ENCODE measurements around the gene CCL8. TPM values are rescaled to one million over a fixed set of nuclear protein-coding genes. Genes with fewer than 3 reads are reported as not detected.

CCL8 gene
- total RNA-seq, 2 donors from 2014 or later = not detected

DNA sequence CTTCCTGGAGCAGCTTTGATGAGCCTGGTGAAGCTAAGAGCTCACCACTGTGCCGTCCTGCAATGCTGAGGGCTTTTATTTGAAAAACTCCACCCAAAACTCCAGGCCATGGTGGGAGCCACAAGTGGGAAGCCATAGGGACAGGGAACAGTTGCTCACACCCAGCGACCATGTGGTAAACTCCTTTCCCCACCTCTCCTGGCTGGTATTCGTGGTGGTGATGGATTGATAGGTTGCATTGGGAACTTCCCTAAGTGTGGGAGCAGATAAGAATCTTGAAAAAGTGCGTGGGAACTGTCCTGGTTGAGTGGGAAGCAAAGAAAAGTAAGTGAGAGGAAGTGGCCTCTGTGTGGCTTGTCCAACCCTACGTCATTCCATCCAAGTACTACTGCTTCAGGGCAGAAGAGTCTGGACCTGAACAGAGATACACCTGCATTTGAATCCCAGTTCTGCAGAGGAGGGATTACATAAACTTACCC lies 44.0 kb downstream of the CCL8 start, which contains the start of gene CCL1:
Gene CCL1, minus strand, starts transcription at position 51 of the 479 bp plus-strand sequence. CDS start 72 bp downstream, outside the sequence.
- ATAC-seq (no peak), DNase-seq (no peak)
- Mint-ChIP-seq H3K4me3 (no peak within 1 kb of the TSS), H3K27ac (no peak within 1 kb of the TSS), H3K36me3 (ENCODE audit: low read depth) (peaks cover 2% of the 10 kb centered on the region), H3K27me3 (peaks cover 71% of the 10 kb centered on the region), H3K4me1 (peaks cover 13% of the 10 kb centered on the region)
- H3K9me3 ChIP-seq (ENCODE audit: control insufficient read depth, low read length, poor library complexity, severe bottlenecking) = no peaks in the 10 kb centered on the region

DNA sequence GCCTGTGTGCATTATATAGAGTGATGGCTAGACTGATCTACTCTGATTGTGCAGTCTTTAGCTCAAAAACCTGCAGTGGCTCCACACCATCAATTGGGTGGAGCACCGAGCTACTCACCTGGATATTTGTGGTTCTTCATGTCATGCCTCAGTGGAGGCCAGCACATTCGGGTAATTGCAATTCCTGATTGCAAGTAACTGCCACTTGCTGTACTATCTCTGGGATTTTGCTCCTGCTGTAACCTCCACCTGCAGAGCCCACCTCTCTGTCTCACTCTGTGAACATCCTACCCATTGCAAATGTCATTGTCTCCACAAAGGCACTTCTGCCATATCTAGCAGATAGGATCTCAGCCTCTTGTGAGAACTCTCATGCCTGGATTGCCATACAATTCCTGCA lies 45.5 kb downstream of the CCL8 start:
- Mint-ChIP-seq H3K4me1 (peaks cover 13% of the 10 kb centered on the region), H3K27me3 (peaks cover 56% of the 10 kb centered on the region), H3K27ac (no peak overlapping the region), H3K36me3 (ENCODE audit: low read depth) (no peaks in the 10 kb centered on the region), H3K4me3 (no peak overlapping the region)
- no peaks in the 10 kb centered on the region for H3K9me3 ChIP-seq (ENCODE audit: control insufficient read depth, low read length, poor library complexity, severe bottlenecking)
- DNase-seq (no peak), ATAC-seq (no peak)

DNA sequence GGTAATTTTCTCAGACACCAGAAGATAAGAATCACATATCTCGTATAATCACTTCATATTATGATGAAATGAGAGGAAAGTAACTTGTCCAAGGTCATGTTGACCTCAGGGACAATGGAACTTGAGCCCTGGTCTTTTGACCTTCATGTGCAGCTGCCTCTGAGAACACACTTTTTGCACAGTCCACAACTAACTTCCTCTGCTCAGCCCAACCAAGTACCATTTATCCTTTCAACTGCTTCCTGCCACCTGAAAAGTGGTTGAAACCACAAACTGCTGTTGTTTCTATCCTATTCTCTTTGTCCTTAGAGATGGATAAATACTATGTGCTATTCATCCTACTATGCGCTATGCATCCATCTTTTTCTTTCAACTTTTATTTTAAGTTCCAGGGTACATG lies 46.1 kb downstream of the CCL8 start:
- Mint-ChIP-seq H3K36me3 (ENCODE audit: low read depth) (no peaks in the 10 kb centered on the region), H3K4me1 (peaks cover 13% of the 10 kb centered on the region), H3K27me3 (peaks cover 51% of the 10 kb centered on the region), H3K4me3 (no peak overlapping the region), H3K27ac (no peak overlapping the region)
- no peaks in the 10 kb centered on the region for H3K9me3 ChIP-seq (ENCODE audit: control insufficient read depth, low read length, poor library complexity, severe bottlenecking)
- ATAC-seq (no peak), DNase-seq (no peak)

GRCh38 chr17:34366010-34366409 lies 46.8 kb downstream of the CCL8 start:
- ATAC-seq (no peak), DNase-seq (no peak)
- Mint-ChIP-seq H3K27ac (no peak overlapping the region), H3K36me3 (ENCODE audit: low read depth) (no peaks in the 10 kb centered on the region), H3K4me3 (no peak overlapping the region), H3K4me1 (peaks cover 13% of the 10 kb centered on the region), H3K27me3 (peaks cover 53% of the 10 kb centered on the region)
- no peaks in the 10 kb centered on the region for H3K9me3 ChIP-seq (ENCODE audit: control insufficient read depth, low read length, poor library complexity, severe bottlenecking)

GRCh38 chr17:34366529-34367107 lies 47.4 kb downstream of the CCL8 start:
- no peak overlapping the region for H3K4me3 Mint-ChIP-seq
- H3K4me1 Mint-ChIP-seq = peaks cover 13% of the 10 kb centered on the region
- H3K27ac Mint-ChIP-seq = no peak overlapping the region
- no peaks in the 10 kb centered on the region for H3K9me3 ChIP-seq (ENCODE audit: control insufficient read depth, low read length, poor library complexity, severe bottlenecking)
- H3K36me3 Mint-ChIP-seq (ENCODE audit: low read depth) = no peaks in the 10 kb centered on the region
- DNase-seq (no peak), ATAC-seq (no peak)
- H3K27me3 Mint-ChIP-seq = peaks cover 55% of the 10 kb centered on the region

DNA sequence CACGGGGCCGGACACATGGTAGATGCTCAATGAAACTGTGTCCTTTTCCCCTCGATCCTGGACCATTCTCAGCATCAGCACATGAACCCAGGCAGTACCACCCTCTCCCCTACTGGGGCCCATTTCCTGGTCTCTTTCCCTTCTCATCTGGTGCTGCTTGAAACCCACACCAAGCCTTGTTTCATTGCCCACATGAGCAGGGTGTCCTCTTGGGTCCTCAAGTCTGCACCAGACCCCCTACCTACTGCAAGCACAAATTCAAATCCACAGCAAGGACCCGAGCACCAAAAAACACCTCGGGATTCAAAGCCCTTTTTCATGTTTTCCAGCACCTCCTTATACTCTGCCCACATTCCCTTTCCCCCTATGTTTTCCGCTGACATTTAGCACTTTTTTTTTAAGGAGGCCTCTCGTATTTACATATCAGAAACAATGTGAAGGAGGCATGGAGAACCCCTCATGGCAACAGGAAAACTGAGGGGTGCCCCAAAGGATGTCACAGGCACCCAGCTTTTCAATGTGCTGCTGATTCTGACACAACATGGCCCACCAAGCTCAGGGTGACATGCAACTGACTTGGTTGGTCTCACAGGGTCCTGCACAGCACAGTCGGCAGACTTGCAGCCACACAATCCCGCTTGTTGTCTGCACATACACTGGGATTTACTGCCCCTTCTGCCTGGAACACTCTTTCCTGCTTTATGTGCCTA lies 48.4 kb downstream of the CCL8 start:
- Mint-ChIP-seq H3K27me3 (peaks cover 49% of the 10 kb centered on the region), H3K4me3 (no peak overlapping the region), H3K36me3 (ENCODE audit: low read depth) (no peaks in the 10 kb centered on the region), H3K4me1 (peaks cover 13% of the 10 kb centered on the region), H3K27ac (no peak overlapping the region)
- ATAC-seq = no peak
- no peaks in the 10 kb centered on the region for H3K9me3 ChIP-seq (ENCODE audit: control insufficient read depth, low read length, poor library complexity, severe bottlenecking)
- DNase-seq = no peak

- peaks cover 13% of the 10 kb centered on the region for H3K4me1 Mint-ChIP-seq
- no peak for DNase-seq
- no peak overlapping the region for H3K27ac Mint-ChIP-seq
- no peaks in the 10 kb centered on the region for H3K9me3 ChIP-seq (ENCODE audit: control insufficient read depth, low read length, poor library complexity, severe bottlenecking)
- ATAC-seq = no peak
- no peak overlapping the region for H3K4me3 Mint-ChIP-seq
- peaks cover 44% of the 10 kb centered on the region for H3K27me3 Mint-ChIP-seq
- no peaks in the 10 kb centered on the region for H3K36me3 Mint-ChIP-seq (ENCODE audit: low read depth)
Measured at GRCh38 chr17:34368196-34368945, 49.1 kb downstream of the CCL8 start.

GRCh38 chr17:34368946-34369500 lies 49.8 kb downstream of the CCL8 start:
- Mint-ChIP-seq H3K4me3 (no peak overlapping the region), H3K4me1 (peaks cover 13% of the 10 kb centered on the region)

GRCh38 chr17:34369571-34369970 lies 50.3 kb downstream of the CCL8 start:
- peaks cover 11% of the 10 kb centered on the region for H3K4me1 Mint-ChIP-seq

More at GRCh38 chr17:34368946-34369500, 49.8 kb downstream of the CCL8 start:
- H3K36me3 Mint-ChIP-seq (ENCODE audit: low read depth) = no peaks in the 10 kb centered on the region
- DNase-seq (no peak), ATAC-seq (no peak)
- H3K27me3 Mint-ChIP-seq = peaks cover 44% of the 10 kb centered on the region
- H3K27ac Mint-ChIP-seq = no peak overlapping the region
- H3K9me3 ChIP-seq (ENCODE audit: control insufficient read depth, low read length, poor library complexity, severe bottlenecking) = no peaks in the 10 kb centered on the region

DNA sequence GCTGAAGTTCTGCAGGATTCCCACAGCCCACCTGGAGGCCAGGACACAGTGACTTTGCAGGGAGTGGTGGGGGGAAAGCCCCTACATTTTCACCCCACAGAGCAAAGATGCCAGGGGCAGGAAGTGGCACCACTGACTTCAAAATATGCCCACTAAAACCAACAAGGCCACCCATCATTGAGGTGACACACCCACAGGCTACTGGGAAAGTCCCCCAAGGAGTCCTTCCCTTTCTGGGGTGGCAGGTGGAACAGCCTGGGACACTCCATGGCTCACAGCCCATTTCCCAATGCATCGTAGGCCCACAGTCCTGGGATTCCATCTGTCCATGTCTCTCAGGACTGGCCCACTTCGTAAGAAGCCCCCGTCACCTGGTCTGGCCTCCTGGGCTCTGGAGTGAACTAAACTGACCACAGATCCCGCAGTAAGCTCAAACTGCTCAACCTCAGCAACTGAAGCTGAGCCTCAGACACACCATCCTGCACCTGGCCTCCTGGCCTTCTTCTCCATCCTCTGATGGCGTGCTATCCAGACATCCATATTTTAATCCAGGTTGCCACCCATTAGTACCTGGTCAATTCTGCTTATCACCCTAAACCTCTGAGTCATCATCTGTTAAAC lies 51.3 kb downstream of the CCL8 start:
- no peak for DNase-seq
- Mint-ChIP-seq H3K27me3 (peaks cover 39% of the 10 kb centered on the region), H3K36me3 (ENCODE audit: low read depth) (peaks cover 4% of the 10 kb centered on the region), H3K4me1 (peaks cover 6% of the 10 kb centered on the region), H3K27ac (no peak overlapping the region), H3K4me3 (no peak overlapping the region)
- no peaks in the 10 kb centered on the region for H3K9me3 ChIP-seq (ENCODE audit: control insufficient read depth, low read length, poor library complexity, severe bottlenecking)
- ATAC-seq = no peak

More at GRCh38 chr17:34369571-34369970, 50.3 kb downstream of the CCL8 start:
- no peaks in the 10 kb centered on the region for H3K9me3 ChIP-seq (ENCODE audit: control insufficient read depth, low read length, poor library complexity, severe bottlenecking)
- Mint-ChIP-seq H3K27ac (no peak overlapping the region), H3K36me3 (ENCODE audit: low read depth) (no peaks in the 10 kb centered on the region), H3K27me3 (peaks cover 41% of the 10 kb centered on the region), H3K4me3 (no peak overlapping the region)
- DNase-seq (no peak), ATAC-seq (no peak)

DNA sequence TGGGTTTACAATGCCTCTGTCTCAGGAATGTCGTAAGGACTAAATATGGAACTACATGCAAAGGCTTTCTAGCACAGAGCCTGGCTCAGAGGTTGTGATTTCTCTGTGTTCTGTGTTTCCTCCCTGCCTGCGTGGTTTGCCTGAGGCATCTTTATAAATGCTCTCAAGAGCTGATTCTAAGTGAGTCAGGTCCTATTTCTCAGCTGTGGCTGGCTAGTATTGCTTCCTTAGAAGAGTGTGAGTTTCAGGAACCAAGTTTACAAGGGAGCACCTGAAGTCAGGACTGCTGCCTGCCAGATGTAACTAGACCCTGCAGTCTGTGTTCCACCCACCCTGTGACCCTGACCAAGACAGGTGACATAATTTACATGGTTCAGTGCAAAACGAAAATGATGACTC lies 51.8 kb downstream of the CCL8 start:
- Mint-ChIP-seq H3K4me3 (no peak overlapping the region), H3K27me3 (peaks cover 38% of the 10 kb centered on the region), H3K27ac (no peak overlapping the region), H3K36me3 (ENCODE audit: low read depth) (peaks cover 5% of the 10 kb centered on the region), H3K4me1 (peaks cover 5% of the 10 kb centered on the region)
- ATAC-seq (no peak), DNase-seq (no peak)
- no peaks in the 10 kb centered on the region for H3K9me3 ChIP-seq (ENCODE audit: control insufficient read depth, low read length, poor library complexity, severe bottlenecking)

Data from T-helper 17 cell (primary cell).